GM21423 (cell line): ENCODE measurements around the gene FAM83F.

ENCODE experiments used
- ATAC-seq: cut with Tn5 transposase; IDR thresholded peaks from one replicate; pipeline ENCODE4 v1.9.1; 2021; ENCODE audit warnings: mild to moderate bottlenecking, moderate library complexity; ENCODE audit not compliant: unreplicated experiment

The FAM83F gene

DNA sequence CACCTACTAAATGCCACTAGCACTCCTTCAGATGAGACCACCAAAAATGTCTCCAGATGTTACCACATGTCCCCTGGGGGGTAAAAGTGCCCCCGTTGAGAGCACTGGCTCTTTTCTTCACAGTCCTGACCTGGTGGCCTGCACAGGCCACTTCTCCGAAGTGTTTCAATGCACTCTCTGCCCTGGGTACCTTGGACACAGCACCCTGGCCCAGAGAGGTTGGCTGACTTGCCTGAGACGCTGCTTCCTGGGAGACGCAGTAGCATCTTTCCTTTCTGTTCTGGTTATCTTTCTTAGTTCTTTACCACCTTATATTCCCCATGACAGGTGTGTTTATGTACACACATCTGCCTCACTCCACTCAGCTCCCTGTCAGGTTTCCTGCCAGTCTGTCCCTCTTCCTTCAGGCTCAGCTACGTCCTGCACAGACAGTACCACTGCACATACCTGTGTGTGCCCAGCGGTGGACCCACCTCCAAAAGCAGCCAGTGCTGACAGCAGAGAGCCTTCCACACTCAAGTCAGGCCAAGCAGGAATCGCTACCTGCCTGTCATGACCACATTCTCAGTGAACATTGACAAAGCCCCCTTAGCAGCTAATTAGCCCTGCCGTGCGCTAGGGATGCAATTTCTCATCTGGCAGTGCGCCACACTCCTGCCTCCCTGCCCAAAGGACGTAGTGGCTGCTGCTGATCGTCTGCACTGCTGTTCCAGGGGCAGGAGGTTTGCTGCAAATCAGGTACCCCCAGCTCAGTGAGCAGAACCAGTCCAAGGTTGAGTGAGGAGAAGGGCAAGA is 39.0 kb downstream of the FAM83F start:
- no peak for ATAC-seq

DNA sequence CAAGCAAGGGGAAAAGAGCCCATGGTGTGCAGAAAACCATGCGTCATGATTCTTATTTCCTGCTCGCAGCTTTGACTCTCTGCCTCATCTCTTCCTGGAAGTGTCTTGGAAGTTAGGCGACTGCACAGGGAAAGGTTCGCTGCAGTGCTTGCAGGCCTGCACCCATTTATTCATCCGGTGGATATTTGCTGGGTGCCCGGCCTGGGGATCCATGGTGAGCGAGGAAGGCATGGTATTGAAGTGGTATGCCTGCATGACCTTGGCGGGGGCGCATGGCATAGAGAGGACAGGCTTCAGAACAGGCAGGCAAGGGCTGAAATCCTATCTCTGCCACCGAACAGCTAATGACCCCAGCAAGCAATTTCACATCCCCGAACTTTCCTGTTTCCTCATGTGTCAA is 40.6 kb downstream of the FAM83F start:
- no peak for ATAC-seq

GRCh38 chr22:40036126-40036525 is 41.4 kb downstream of the FAM83F start:
- ATAC-seq, result no peak

GRCh38 chr22:40036591-40037225 is 42.0 kb downstream of the FAM83F start:
- no peak for ATAC-seq

- ATAC-seq, result no peak
These were observed 42.6 kb downstream of the FAM83F start for GRCh38 chr22:40037320-40037719.

DNA sequence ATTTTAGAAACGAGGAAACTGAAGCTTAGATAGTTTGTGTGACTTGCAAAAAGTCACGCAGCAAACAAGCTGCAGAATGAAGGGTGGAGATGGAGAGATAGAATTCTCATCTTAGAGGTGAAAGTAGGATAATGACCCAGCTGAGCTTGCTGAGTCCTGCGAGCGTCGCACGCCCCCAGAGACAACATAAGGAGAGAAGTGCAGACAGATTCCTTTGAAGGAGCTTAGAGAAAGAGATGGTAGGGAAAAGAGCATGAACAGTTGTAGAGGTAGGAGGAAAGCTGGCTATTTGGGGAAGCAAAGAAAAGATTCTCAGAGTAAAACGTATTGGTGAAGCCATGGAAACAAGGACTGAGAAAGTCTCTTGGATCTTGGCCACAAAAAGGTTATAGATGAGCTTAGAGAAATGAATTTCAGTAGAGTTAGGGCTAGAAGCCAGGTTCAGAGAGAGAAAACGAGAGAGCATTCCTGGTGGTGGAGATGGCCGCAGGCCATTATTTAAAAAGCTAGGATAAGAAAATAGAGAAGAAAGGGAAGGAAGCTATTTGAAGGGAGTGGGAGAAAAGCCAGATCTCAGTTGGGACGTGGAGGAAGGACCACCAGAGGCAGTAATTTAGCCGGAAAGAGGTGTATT is 44.8 kb downstream of the FAM83F start:
- no peak for ATAC-seq

GRCh38 chr22:40040927-40041326 is 46.2 kb downstream of the FAM83F start:
- no peak for ATAC-seq

DNA sequence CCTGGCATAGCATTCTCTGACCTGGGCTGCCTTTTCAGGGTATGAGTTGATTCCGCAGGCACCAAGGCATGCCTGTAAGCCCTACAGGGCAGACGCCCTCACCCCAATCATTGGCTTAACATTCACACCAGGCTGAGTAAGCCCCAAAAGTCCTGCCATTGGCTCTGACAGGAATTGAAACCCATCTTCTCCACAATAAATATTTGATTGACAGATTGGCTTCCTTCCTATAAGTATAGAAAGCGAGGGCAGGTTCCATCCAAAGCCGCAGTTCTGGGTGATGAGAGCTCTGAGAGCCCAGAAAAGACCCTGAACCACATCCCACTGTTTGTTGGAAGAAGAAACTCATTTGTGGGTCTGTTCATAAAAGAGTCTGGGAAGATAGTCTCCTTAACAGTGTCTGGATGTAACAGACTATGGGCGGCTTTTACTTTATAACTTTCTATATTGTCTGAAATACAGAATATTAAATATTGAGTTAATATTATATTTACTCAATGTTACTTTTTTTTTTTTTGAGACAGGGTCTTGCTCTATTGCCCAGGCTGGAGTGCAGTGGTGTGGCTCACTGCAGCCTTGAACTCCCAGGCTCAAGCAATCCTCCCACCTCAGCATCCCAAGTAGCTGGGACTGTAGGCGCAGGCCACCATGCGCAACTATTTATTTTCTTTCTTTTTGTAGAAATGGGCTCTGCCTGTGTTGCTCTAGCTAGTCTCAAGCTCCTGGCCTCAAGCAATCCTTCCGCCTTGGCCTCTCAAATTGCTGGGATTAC is 46.8 kb downstream of the FAM83F start:
- ATAC-seq, result no peak

- ATAC-seq, result no peak
These were observed 47.6 kb downstream of the FAM83F start for GRCh38 chr22:40042312-40042711.

DNA sequence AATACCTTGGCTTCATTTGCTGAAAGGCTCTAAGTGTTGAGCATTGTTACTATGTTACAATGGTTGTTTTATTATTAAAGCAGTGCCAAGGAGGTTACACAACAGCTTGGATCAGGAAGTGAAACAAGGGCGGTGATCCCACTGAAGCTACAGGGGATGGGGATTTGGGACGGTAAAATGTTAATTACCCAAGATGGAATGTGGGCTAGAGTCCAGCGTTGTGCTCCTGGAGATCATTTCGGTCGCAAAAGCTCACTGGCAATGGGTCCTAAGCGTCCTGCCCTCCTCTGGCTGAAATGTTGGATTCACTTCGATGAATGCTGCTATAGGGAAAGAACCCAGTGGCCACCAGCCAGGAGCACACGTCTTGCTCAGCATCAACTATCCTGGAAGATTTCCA is 48.3 kb downstream of the FAM83F start:
- no peak for ATAC-seq

- ATAC-seq, result no peak
These were observed 49.0 kb downstream of the FAM83F start for GRCh38 chr22:40043793-40044101.

GRCh38 chr22:40044102-40044869 is 49.5 kb downstream of the FAM83F start:
- ATAC-seq, result peak; percentile 80

GRCh38 chr22:40044870-40045834 is 50.4 kb downstream of the FAM83F start:
- ATAC-seq, result peak; percentile 25

GRCh38 chr22:40046126-40046525 is 51.4 kb downstream of the FAM83F start:
- no peak for ATAC-seq

- ATAC-seq, result peak; percentile 73
These were observed 55.5 kb downstream of the FAM83F start for GRCh38 chr22:40050258-40050657.

DNA sequence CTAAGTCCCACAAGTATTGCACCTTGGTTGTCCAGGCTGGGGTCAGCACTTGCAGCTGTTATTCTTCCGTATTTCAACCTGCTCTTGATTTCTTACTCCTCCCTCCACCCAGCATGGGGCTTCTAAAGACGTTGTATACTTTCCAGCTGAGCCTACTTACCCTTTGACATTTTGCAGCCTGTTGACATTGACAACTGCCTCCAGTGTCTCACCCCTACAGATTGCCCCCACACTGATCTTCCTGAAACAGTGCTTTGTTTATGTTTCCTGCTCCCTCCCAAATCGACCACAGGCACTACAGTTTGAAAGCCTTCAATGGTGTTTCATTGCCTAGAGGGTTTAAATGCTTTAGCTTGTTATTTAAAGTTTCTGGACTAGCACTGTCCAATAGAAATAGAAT is 56.6 kb downstream of the FAM83F start:
- ATAC-seq, result no peak

DNA sequence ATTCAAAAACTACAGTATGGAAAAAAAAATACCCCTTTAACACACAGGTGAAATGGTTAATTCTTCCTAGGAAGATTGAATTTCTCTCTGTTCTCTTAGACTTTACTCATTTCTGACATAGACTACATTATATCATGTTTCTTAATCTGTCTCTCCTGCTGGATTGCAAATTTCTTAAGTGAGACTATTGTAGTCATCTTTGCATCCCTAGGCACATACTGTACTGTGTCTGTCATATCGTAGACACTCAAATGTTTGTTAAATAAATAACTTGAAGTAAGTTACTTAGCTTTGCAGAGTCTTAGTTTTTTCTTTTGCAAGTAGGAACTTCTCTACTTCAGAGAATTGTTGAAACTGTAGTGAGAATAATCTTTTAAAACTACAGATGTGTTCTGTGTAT is 58.7 kb downstream of the FAM83F start:
- no peak for ATAC-seq

GRCh38 chr22:40054486-40054885 is 59.7 kb downstream of the FAM83F start:
- no peak for ATAC-seq

DNA sequence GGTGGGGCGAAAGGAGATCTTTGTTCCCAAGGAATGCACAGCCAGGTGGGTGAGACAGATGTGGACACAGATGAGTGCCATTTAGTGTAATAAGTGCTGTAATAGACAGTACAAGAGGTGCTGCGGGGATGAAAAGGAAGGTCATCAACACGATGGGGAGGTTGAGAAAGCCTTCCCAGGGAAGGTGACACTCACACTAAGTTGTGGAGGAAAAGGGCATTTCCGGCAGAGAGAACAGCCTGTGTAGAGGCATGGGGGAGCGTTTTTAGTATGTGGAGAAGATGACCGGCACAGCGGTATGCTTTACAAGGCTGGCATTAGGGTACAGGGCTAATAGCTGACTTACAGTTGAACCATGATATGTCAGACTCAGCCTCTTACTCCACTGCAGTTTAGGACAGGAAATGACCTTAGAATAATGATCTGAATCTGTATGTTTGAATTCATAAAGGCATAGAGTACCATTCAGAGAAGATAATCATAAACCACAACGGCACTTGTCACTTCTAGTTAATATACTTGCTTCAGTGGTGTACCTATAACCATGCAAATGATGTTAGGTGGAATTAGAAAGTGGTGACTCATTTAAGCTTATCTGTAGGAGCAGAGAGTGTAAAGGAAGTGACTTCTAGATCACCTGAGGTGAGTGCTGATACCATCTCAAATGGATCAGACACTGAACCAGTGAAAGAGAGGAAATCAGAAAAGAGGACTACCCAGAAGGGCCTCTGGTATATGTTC is 60.6 kb downstream of the FAM83F start:
- ATAC-seq, result peak; percentile 86
